ENCODE measurements around the gene PKNOX2. TPM values are rescaled to one million over a fixed set of nuclear protein-coding genes. Genes with fewer than 3 reads are reported as not detected.

PKNOX2 gene
- total and polyA plus RNA-seq, 10 donors, result 0.80 to 8.9 (median 3.5) TPM

DNA sequence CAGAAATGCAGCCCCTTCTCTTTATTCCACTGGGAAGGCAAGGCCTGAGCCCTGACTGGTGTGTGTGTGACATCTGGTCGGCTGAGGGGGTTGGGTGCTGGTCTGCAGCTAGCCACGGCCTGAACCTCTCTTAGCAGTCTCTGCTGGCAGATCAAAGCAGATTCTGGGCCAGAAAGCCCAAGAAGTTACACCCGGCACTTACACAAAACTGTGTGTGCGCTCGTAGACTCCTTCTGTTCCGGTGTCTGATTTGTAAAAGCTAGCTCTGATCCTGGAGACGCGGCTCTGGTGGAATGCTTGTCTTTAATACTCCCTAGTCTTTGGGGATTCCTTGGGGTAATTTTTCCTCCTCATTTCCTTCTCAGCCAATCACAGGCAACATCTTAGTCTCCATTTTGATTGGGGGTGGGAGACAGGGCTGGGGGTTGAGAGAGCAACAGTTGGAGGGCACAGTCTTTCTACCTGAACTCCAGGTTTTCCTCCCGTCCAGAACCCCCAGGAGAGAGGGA is 5.5 kb downstream of the PKNOX2 start:
- Histone ChIP-seq H3K9me3 (no peaks in the 10 kb centered on the region), H3K4me1 (peaks cover 0 to 42% (median 22%) of the 10 kb centered on the region in 6 donors), H3K27ac (peak overlapping the region in 5 of 8 donors; percentile 33 to 58 (median 45)), H3K27me3 (replicated peaks in 1 of 7) (peaks cover 0 to 96% (median 26%) of the 10 kb centered on the region in 7 donors), H3K36me3 (no peaks in the 10 kb centered on the region), H3K4me3 (no peak overlapping the region)
- intact Hi-C loops (cut with DNase I; ENCODE audit: low total_unique reads), result no loop called here
- 73 to 83% (median 77%) methylated on average over 8 to 9 of the region's 9 CpGs for WGBS, 5 donors
- TF ChIP-seq CTCF (IDR thresholded peaks at IDR 0.05 in 8 of 11, conservative IDR thresholded peaks at IDR 0.05 in 3 of 11), result no peak
- TF ChIP-seq POLR2AphosphoS5 (IDR thresholded peaks at IDR 0.05), result no peak
- no peak for TF ChIP-seq POLR2A (IDR thresholded peaks at IDR 0.05)
- DNase-seq, result peak; percentile 41

DNA sequence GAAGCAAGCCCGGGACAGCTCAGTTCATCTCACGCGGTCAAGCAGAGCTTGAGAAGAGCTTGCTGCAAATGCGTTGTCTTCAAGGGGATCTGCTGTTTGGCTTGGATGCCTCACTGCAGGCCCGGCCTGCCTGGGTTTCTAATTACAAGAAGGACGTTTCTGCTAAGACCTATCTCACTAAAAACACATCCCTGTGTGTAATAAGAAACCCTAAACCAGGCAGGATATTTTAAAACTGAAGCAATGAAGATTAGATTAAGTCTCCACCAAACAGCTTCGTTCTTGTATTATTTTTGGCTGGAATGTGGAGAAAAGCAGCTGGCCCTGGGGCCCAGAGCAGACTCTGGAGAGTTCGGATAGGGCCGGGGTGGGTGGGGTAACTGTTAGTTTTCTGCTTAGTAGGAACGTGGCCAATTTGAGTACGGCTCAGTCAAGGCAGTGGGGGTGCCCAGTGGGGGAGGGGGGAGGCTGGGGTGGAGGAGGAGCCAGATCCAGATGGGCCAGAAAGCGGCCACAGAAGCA is 6.0 kb downstream of the PKNOX2 start:
- peaks cover 0 to 96% (median 21%) of the 10 kb centered on the region in 7 donors for H3K27me3 ChIP-seq (replicated peaks in 1 of 7)
- H3K36me3 ChIP-seq, result no peaks in the 10 kb centered on the region
- peaks cover 0 to 37% (median 18%) of the 10 kb centered on the region in 6 donors for H3K4me1 ChIP-seq
- no peak overlapping the region for H3K4me3 ChIP-seq
- TF ChIP-seq CTCF (IDR thresholded peaks at IDR 0.05 in 8 of 11, conservative IDR thresholded peaks at IDR 0.05 in 3 of 11), result no peak
- no peak for TF ChIP-seq POLR2A (IDR thresholded peaks at IDR 0.05)
- TF ChIP-seq POLR2AphosphoS5 (IDR thresholded peaks at IDR 0.05), result no peak
- DNase-seq, result no peak
- H3K9me3 ChIP-seq, result no peaks in the 10 kb centered on the region
- intact Hi-C loops (cut with DNase I; ENCODE audit: low total_unique reads), result no loop called here
- H3K27ac ChIP-seq, result peak overlapping the region in 5 of 8 donors; percentile 28 to 58 (median 45)
- 53 to 57% (median 54%) methylated on average over 9 to 12 of the region's 12 CpGs for WGBS, 5 donors

GRCh38 chr11:125171974-125172373 is 7.4 kb downstream of the PKNOX2 start:
- intact Hi-C loops (cut with DNase I; ENCODE audit: low total_unique reads), result no loop called here
- H3K36me3 ChIP-seq, result no peaks in the 10 kb centered on the region
- TF ChIP-seq POLR2A (IDR thresholded peaks at IDR 0.05), result no peak
- TF ChIP-seq CTCF (IDR thresholded peaks at IDR 0.05 in 8 of 11, conservative IDR thresholded peaks at IDR 0.05 in 3 of 11), result no peak
- no peak for TF ChIP-seq POLR2AphosphoS5 (IDR thresholded peaks at IDR 0.05)
- no peak overlapping the region for H3K27ac ChIP-seq
- WGBS, 5 donors, result 85 to 97% (median 90%) methylated on average over 4 of the region's 4 CpGs
- DNase-seq, result peak; percentile 57
- H3K27me3 ChIP-seq (replicated peaks in 1 of 7), result peaks cover 0 to 96% (median 7%) of the 10 kb centered on the region in 7 donors
- H3K4me3 ChIP-seq, result no peak overlapping the region
- H3K9me3 ChIP-seq, result no peaks in the 10 kb centered on the region
- peaks cover 0 to 24% (median 5%) of the 10 kb centered on the region in 6 donors for H3K4me1 ChIP-seq

- WGBS, 5 donors, result 65 to 88% (median 74%) methylated on average over 1 of the region's 1 CpG
- no peak for TF ChIP-seq POLR2A (IDR thresholded peaks at IDR 0.05)
These were observed 8.5 kb downstream of the PKNOX2 start for GRCh38 chr11:125173027-125173426.

More at GRCh38 chr11:125173027-125173426, 8.5 kb downstream of the PKNOX2 start:
- Histone ChIP-seq H3K9me3 (no peaks in the 10 kb centered on the region), H3K4me3 (no peak overlapping the region), H3K36me3 (no peaks in the 10 kb centered on the region), H3K27ac (no peak overlapping the region), H3K4me1 (peaks cover 0 to 22% (median 3%) of the 10 kb centered on the region in 6 donors), H3K27me3 (replicated peaks in 1 of 7) (peaks cover 0 to 94% (median 0%) of the 10 kb centered on the region in 7 donors)
- intact Hi-C loops (cut with DNase I; ENCODE audit: low total_unique reads), result no loop called here
- no peak for DNase-seq
